BLaER1 treated with 17β-estradiol and CSF1 and Interleukin-3, amounts not matched to agents 10 nM and 100 nM (cell line): Measurements from ENCODE around the gene KLHDC8A.
A peak's percentile ranks its signal among the peaks of the same experiment; 100 is the strongest.

Experiments
- H3K27ac ChIP-seq, 11 experiments: shearing (Covaris generic); formaldehyde crosslinking; 2 replicates each; pipeline ENCODE4 v1.8.1; 2022
- H3K27me3 ChIP-seq, 11 experiments: shearing (Covaris generic); formaldehyde crosslinking; 2 replicates each; pipeline ENCODE4 v1.8.1; 2022
- H3K36me3 ChIP-seq, 11 experiments: shearing (Covaris generic); formaldehyde crosslinking; 2 replicates each; pipeline ENCODE4 v1.8.1; 2022
- H3K4me1 ChIP-seq, 10 experiments: shearing (Covaris generic); formaldehyde crosslinking; 2 replicates each; pipeline ENCODE4 v1.8.1; 2022
- H3K4me2 ChIP-seq, 11 experiments: shearing (Covaris generic); formaldehyde crosslinking; 2 replicates each; pipeline ENCODE4 v1.8.1; 2022
- H3K4me3 ChIP-seq, 10 experiments: shearing (Covaris generic); formaldehyde crosslinking; 2 replicates each; pipeline ENCODE4 v1.8.1; 2022
- H3K9ac ChIP-seq, 11 experiments: shearing (Covaris generic); formaldehyde crosslinking; 2 replicates each; pipeline ENCODE4 v1.8.1; 2022
- H3K9me3 ChIP-seq, 11 experiments: shearing (Covaris generic); formaldehyde crosslinking; replicated peaks in 1 of 11; 2 replicates each; pipeline ENCODE4 v1.8.1; 2022
- H4K20me1 ChIP-seq, 11 experiments: shearing (Covaris generic); formaldehyde crosslinking; 2 replicates each; pipeline ENCODE4 v1.8.1; 2022
- Cebpa-rat ChIP-seq, 11 experiments: shearing (Covaris generic); IDR thresholded peaks; 2 replicates each; pipeline ENCODE4 v1.8.1; 2022

The KLHDC8A gene

GRCh38 chr1:205294175-205294917 lies 62.4 kb downstream of the KLHDC8A start:
- H3K4me3 ChIP-seq, result no peak overlapping the region
- H3K4me1 ChIP-seq, result peaks cover 11 to 40% (median 20%) of the 10 kb centered on the region in 10 experiments
- no peaks in the 10 kb centered on the region for H3K9me3 ChIP-seq
- no peaks in the 10 kb centered on the region for H3K36me3 ChIP-seq
- H3K27me3 ChIP-seq, result peaks cover 24 to 58% (median 40%) of the 10 kb centered on the region in 11 experiments; a peak in 20 of 22 replicates
- no peak overlapping the region for H3K27ac ChIP-seq
- TF ChIP-seq Cebpa-rat (IDR thresholded peaks at IDR 0.05), result no peak
- H3K4me2 ChIP-seq, result peak overlapping the region in 7 of 11 experiments; percentile 2 to 53 (median 20); a peak in 8 of 22 replicates
- no peak overlapping the region for H3K9ac ChIP-seq
- H4K20me1 ChIP-seq, result peaks cover 0 to 8% (median 0%) of the 10 kb centered on the region in 11 experiments; a peak in 1 of 22 replicates

GRCh38 chr1:205293350-205294074 lies 63.2 kb downstream of the KLHDC8A start:
- Histone ChIP-seq H3K4me2 (no peak overlapping the region), H3K4me1 (peaks cover 16 to 43% (median 23%) of the 10 kb centered on the region in 10 experiments), H3K36me3 (no peaks in the 10 kb centered on the region), H3K4me3 (no peak overlapping the region), H3K9me3 (no peaks in the 10 kb centered on the region), H3K27ac (no peak overlapping the region), H4K20me1 (peaks cover 0 to 8% (median 0%) of the 10 kb centered on the region in 11 experiments; a peak in 2 of 22 replicates), H3K9ac (no peak overlapping the region), H3K27me3 (peaks cover 27 to 62% (median 41%) of the 10 kb centered on the region in 11 experiments; a peak in 20 of 22 replicates)
- TF ChIP-seq Cebpa-rat (IDR thresholded peaks at IDR 0.05), result no peak

GRCh38 chr1:205291596-205291995 lies 65.1 kb downstream of the KLHDC8A start:
- H3K4me1 ChIP-seq, result peaks cover 26 to 51% (median 34%) of the 10 kb centered on the region in 10 experiments
- H3K9ac ChIP-seq, result no peak overlapping the region
- H4K20me1 ChIP-seq, result peaks cover 0 to 22% (median 7%) of the 10 kb centered on the region in 11 experiments; a peak in 10 of 22 replicates
- peak overlapping the region in 3 of 11 experiments; percentile 18 to 33 (median 26); a peak in 3 of 22 replicates for H3K4me2 ChIP-seq
- no peak overlapping the region for H3K27ac ChIP-seq
- no peaks in the 10 kb centered on the region for H3K36me3 ChIP-seq
- no peaks in the 10 kb centered on the region for H3K9me3 ChIP-seq
- no peak overlapping the region for H3K4me3 ChIP-seq
- no peak for TF ChIP-seq Cebpa-rat (IDR thresholded peaks at IDR 0.05)
- H3K27me3 ChIP-seq, result peaks cover 27 to 69% (median 41%) of the 10 kb centered on the region in 11 experiments; a peak in 20 of 22 replicates

GRCh38 chr1:205287767-205288559 lies 68.8 kb downstream of the KLHDC8A start:
- Histone ChIP-seq H3K4me1 (peaks cover 58 to 79% (median 67%) of the 10 kb centered on the region in 10 experiments), H3K27ac (peak overlapping the region; percentile 68 to 83 (median 81); a peak in 21 of 22 replicates)
- TF ChIP-seq Cebpa-rat (IDR thresholded peaks at IDR 0.05), result no peak

GRCh38 chr1:205287076-205287475 lies 69.6 kb downstream of the KLHDC8A start:
- Histone ChIP-seq H3K4me3 (peak overlapping the region in 5 of 10 experiments; percentile 1 to 39 (median 30); a peak in 4 of 20 replicates), H3K4me2 (peak overlapping the region; percentile 92 to 98 (median 96)), H3K9ac (peak overlapping the region; percentile 52 to 74 (median 69); a peak in 18 of 22 replicates), H4K20me1 (peaks cover 0 to 55% (median 8%) of the 10 kb centered on the region in 11 experiments; a peak in 10 of 22 replicates), H3K9me3 (no peaks in the 10 kb centered on the region), H3K36me3 (no peaks in the 10 kb centered on the region), H3K27me3 (peaks cover 21 to 57% (median 40%) of the 10 kb centered on the region in 11 experiments), H3K4me1 (peaks cover 61 to 85% (median 69%) of the 10 kb centered on the region in 10 experiments), H3K27ac (peak overlapping the region; percentile 68 to 83 (median 81); a peak in 21 of 22 replicates)
- TF ChIP-seq Cebpa-rat (IDR thresholded peaks at IDR 0.05), result no peak

More at GRCh38 chr1:205287767-205288559, 68.8 kb downstream of the KLHDC8A start:
- H3K9me3 ChIP-seq, result no peaks in the 10 kb centered on the region
- peak overlapping the region in 8 of 10 experiments; percentile 5 to 39 (median 28); a peak in 13 of 20 replicates for H3K4me3 ChIP-seq
- H3K9ac ChIP-seq, result peak overlapping the region; percentile 52 to 74 (median 69); a peak in 20 of 22 replicates
- H3K36me3 ChIP-seq, result no peaks in the 10 kb centered on the region
- H3K27me3 ChIP-seq, result peaks cover 17 to 55% (median 39%) of the 10 kb centered on the region in 11 experiments; a peak in 21 of 22 replicates
- peak overlapping the region; percentile 92 to 98 (median 96) for H3K4me2 ChIP-seq
- peaks cover 0 to 55% (median 8%) of the 10 kb centered on the region in 11 experiments; a peak in 10 of 22 replicates for H4K20me1 ChIP-seq

- peak in 1 of 11 experiments; percentile 47; a peak in 2 of 22 replicates for TF ChIP-seq Cebpa-rat (IDR thresholded peaks at IDR 0.05)
- no peaks in the 10 kb centered on the region for H3K9me3 ChIP-seq
- peaks cover 22 to 57% (median 40%) of the 10 kb centered on the region in 11 experiments for H3K27me3 ChIP-seq
- peaks cover 0 to 55% (median 8%) of the 10 kb centered on the region in 11 experiments; a peak in 10 of 22 replicates for H4K20me1 ChIP-seq
- peak overlapping the region; percentile 92 to 98 (median 96) for H3K4me2 ChIP-seq
- peaks cover 61 to 81% (median 69%) of the 10 kb centered on the region in 10 experiments for H3K4me1 ChIP-seq
- H3K36me3 ChIP-seq, result no peaks in the 10 kb centered on the region
- peak overlapping the region; percentile 52 to 77 (median 72); a peak in 20 of 22 replicates for H3K9ac ChIP-seq
- H3K27ac ChIP-seq, result peak overlapping the region; percentile 68 to 83 (median 81); a peak in 19 of 22 replicates
- H3K4me3 ChIP-seq, result peak overlapping the region in 7 of 10 experiments; percentile 8 to 44 (median 31); a peak in 8 of 20 replicates
Measured at GRCh38 chr1:205286335-205286950, 70.3 kb downstream of the KLHDC8A start.
